ENCODE results near the gene ARHGAP44. TPM values are rescaled to one million over a fixed set of nuclear protein-coding genes. Genes with fewer than 3 reads are reported as not detected.

ARHGAP44 gene
- total and polyA plus RNA-seq, 2 of the 8 experiments (the other 6 are each of a cell fraction or from before 2014, with no cell fraction given) = 6.2 to 22.2 TPM

GRCh38 chr17:12985431-12986293, 196.4 kb downstream of the ARHGAP44 start (continued):
- TF ChIP-seq, protein P1, sequence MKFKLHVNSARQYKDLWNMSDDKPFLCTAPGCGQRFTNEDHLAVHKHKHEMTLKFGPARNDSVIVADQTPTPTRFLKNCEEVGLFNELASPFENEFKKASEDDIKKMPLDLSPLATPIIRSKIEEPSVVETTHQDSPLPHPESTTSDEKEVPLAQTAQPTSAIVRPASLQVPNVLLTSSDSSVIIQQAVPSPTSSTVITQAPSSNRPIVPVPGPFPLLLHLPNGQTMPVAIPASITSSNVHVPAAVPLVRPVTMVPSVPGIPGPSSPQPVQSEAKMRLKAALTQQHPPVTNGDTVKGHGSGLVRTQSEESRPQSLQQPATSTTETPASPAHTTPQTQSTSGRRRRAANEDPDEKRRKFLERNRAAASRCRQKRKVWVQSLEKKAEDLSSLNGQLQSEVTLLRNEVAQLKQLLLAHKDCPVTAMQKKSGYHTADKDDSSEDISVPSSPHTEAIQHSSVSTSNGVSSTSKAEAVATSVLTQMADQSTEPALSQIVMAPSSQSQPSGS (IDR thresholded peaks at IDR 0.05; ENCODE audit: low read length) = no peak

Measured in H1 (cell line).